KOPT-K1 (cell line): Measurements from ENCODE around the gene SLC35F4.

Source experiments
- H3K27ac ChIP-seq: fragments of 200-600 bp; sonication (generic); 2 replicates; pipeline ENCODE4 v1.5.1; 2016; ENCODE audit warnings: antibody characterized with exemption, mild to moderate bottlenecking, low read depth, low read length; ENCODE audit not compliant: poor library complexity, severe bottlenecking
- H3K36me3 ChIP-seq: fragments of 200-600 bp; sonication (generic); 2 replicates; pipeline ENCODE4 v1.5.1; 2017; ENCODE audit warnings: antibody characterized with exemption, mild to moderate bottlenecking, low read length, moderate library complexity; ENCODE audit not compliant: insufficient read depth
- H3K9me3 ChIP-seq: fragments of 200-600 bp; sonication (generic); 2 replicates; pipeline ENCODE4 v1.5.1; 2017; ENCODE audit warnings: antibody characterized with exemption, low read length, mild to moderate bottlenecking; ENCODE audit not compliant: insufficient read depth, poor library complexity, severe bottlenecking

The SLC35F4 gene

DNA sequence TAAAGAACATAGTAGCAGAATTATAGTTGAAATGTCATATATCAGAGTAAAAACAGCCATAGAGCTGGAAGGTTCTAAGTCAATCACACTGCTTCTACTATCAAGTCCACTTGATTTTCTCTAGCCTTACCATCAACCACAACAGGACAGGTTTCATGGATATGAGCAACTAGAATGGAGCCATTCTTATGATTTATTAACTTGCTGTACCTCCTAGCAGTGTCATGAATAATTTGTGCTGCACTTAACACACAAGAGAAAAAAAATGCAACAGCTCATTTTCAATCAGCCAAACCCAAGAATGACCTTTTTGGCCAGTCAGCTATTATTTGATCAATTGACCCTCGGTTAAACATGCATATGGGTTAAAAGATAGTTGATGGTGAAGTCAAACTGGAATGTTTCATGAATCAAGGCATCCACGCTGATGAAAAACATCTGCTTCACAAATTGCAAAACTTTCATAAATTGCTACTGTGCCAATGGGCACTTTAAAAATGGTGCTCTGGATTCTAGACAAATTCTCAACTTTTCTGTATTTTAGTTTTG lies 316.8 kb downstream of the SLC35F4 start:
- no peaks in the 10 kb centered on the region for H3K36me3 ChIP-seq
- H3K27ac ChIP-seq: no peak overlapping the region
- H3K9me3 ChIP-seq: peaks cover 3% of the 10 kb centered on the region

GRCh38 chr14:57547131-57547530 lies 318.8 kb downstream of the SLC35F4 start:
- H3K36me3 ChIP-seq: no peaks in the 10 kb centered on the region
- H3K27ac ChIP-seq: no peak overlapping the region
- peaks cover 15% of the 10 kb centered on the region for H3K9me3 ChIP-seq

- no peaks in the 10 kb centered on the region for H3K36me3 ChIP-seq
- H3K9me3 ChIP-seq: no peaks in the 10 kb centered on the region
- H3K27ac ChIP-seq: no peak overlapping the region
These were observed 332.7 kb downstream of the SLC35F4 start for GRCh38 chr14:57533214-57533613.

GRCh38 chr14:57530571-57530970 lies 335.3 kb downstream of the SLC35F4 start:
- no peaks in the 10 kb centered on the region for H3K36me3 ChIP-seq
- H3K27ac ChIP-seq: no peak overlapping the region
- no peaks in the 10 kb centered on the region for H3K9me3 ChIP-seq

DNA sequence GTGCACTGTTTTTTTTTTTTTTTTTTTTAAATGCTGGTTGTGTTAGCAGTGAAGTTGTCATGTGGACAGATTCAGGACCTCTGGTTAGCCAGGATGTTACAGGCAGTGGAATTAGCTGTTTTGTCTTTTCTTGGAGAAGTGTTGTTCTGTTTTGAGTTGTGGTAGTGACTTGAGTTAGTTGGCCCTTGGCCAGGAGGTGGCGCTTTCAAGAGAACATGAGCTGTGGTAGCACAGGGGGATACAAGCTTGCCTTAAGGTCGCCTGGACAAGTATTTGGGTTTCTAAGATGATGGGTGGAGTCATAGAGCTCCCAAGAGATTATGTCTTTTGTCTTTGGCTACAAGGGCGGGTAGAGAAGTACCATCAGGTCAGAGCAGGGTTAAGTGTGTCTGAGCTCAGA lies 338.9 kb downstream of the SLC35F4 start:
- no peaks in the 10 kb centered on the region for H3K36me3 ChIP-seq
- H3K9me3 ChIP-seq: no peaks in the 10 kb centered on the region
- H3K27ac ChIP-seq: no peak overlapping the region

GRCh38 chr14:57519043-57519442 lies 346.8 kb downstream of the SLC35F4 start:
- Histone ChIP-seq H3K9me3 (no peaks in the 10 kb centered on the region), H3K36me3 (no peaks in the 10 kb centered on the region), H3K27ac (no peak overlapping the region)
